Endothelial cell (in vitro differentiated cells): ENCODE data around the gene KRT84. TPM values are rescaled to one million over a fixed set of nuclear protein-coding genes. Genes with fewer than 3 reads are reported as not detected.

Source experiments
- DNase-seq: peaks from one replicate; pipeline ENCODE4 v3.0.0; 2021; ENCODE audit warnings: low spot score
- H3K27ac Mint-ChIP-seq: one replicate; pipeline ENCODE4 v1.8.0; 2021; ENCODE audit warnings: mixed read lengths, inconsistent platforms; ENCODE audit not compliant: unreplicated experiment
- H3K27me3 Mint-ChIP-seq: one replicate; pipeline ENCODE4 v1.8.0; 2021; ENCODE audit warnings: mild to moderate bottlenecking, moderate library complexity, mixed read lengths, inconsistent platforms; ENCODE audit not compliant: unreplicated experiment
- H3K36me3 Mint-ChIP-seq: one replicate; pipeline ENCODE4 v1.8.0; 2021; ENCODE audit warnings: mild to moderate bottlenecking, low read depth, mixed read lengths, inconsistent platforms; ENCODE audit not compliant: unreplicated experiment
- H3K4me1 Mint-ChIP-seq: one replicate; pipeline ENCODE4 v1.8.0; 2021; ENCODE audit warnings: mild to moderate bottlenecking, mixed read lengths, inconsistent platforms; ENCODE audit not compliant: unreplicated experiment
- H3K4me3 Mint-ChIP-seq: one replicate; pipeline ENCODE4 v1.8.0; 2021; ENCODE audit warnings: mild to moderate bottlenecking, mixed read lengths, inconsistent platforms; ENCODE audit not compliant: unreplicated experiment
- H3K9me3 Mint-ChIP-seq: one replicate; pipeline ENCODE4 v1.8.0; 2021; ENCODE audit warnings: mixed read lengths, inconsistent platforms; ENCODE audit not compliant: unreplicated experiment
- total RNA-seq: library from RNA; stranded (reverse); fragmentation: NEBNext Ultra II Directional; extraction: Animal tissue kit (Norgen Biotek cat#: 25700); gene quantifications from one replicate; pipeline ENCODE4 v1.2.1, GENCODE V29; 2021; ENCODE audit not compliant: unreplicated experiment
- TF ChIP-seq, protein P1 (sequence below): fragments of 200-600 bp; sonication (generic); IDR thresholded peaks from one replicate; pipeline ENCODE4 v1.5.0; 2021; ENCODE audit warnings: antibody characterized with exemption; ENCODE audit not compliant: unreplicated experiment

The KRT84 gene
- total RNA-seq, 1 donor from 2014 or later = not detected

DNA sequence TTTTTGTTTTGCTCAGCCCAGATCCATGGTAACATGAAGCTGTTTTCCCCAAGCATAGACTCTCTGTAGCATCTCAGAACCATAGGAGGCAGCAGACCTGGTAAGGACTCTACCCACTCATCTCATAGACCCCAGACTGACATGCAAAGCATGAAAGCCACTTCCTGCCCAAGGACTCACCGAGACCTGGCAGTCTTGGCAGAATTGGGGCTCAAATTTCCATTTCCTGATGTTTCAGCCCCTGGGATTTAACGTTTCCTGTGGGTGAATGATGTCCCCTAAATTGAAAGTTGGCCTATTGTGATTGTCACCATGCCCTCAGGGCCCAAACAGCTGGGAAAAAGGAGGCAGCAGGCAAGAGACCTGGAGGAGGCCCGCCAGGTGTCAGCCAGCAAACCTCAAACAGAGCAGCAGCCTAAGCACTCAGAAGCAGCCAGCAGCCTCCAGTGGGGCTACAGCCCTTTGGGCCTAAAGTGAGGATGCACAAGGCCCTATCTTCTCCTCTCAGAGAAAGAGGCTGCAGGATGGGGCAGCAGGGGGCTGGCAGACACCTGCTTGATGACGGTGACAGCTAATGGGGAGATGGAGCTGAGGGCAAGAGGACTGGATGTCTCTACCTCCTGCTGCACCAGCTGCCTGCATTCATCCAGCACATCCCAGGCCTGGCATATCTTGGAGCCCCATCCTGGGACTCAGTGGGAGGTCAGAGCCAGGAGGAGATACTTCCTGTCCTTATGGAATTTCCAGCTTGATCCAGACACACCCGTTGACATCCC lies 26.7 kb downstream of the KRT84 start:
- Mint-ChIP-seq H3K27ac (no peak overlapping the region), H3K36me3 (no peaks in the 10 kb centered on the region), H3K4me3 (no peak overlapping the region), H3K9me3 (no peaks in the 10 kb centered on the region), H3K27me3 (peaks cover 12% of the 10 kb centered on the region), H3K4me1 (peaks cover 8% of the 10 kb centered on the region)
- TF ChIP-seq, protein P1, sequence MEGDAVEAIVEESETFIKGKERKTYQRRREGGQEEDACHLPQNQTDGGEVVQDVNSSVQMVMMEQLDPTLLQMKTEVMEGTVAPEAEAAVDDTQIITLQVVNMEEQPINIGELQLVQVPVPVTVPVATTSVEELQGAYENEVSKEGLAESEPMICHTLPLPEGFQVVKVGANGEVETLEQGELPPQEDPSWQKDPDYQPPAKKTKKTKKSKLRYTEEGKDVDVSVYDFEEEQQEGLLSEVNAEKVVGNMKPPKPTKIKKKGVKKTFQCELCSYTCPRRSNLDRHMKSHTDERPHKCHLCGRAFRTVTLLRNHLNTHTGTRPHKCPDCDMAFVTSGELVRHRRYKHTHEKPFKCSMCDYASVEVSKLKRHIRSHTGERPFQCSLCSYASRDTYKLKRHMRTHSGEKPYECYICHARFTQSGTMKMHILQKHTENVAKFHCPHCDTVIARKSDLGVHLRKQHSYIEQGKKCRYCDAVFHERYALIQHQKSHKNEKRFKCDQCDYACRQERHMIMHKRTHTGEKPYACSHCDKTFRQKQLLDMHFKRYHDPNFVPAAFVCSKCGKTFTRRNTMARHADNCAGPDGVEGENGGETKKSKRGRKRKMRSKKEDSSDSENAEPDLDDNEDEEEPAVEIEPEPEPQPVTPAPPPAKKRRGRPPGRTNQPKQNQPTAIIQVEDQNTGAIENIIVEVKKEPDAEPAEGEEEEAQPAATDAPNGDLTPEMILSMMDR = no peak
- no peak for DNase-seq

DNA sequence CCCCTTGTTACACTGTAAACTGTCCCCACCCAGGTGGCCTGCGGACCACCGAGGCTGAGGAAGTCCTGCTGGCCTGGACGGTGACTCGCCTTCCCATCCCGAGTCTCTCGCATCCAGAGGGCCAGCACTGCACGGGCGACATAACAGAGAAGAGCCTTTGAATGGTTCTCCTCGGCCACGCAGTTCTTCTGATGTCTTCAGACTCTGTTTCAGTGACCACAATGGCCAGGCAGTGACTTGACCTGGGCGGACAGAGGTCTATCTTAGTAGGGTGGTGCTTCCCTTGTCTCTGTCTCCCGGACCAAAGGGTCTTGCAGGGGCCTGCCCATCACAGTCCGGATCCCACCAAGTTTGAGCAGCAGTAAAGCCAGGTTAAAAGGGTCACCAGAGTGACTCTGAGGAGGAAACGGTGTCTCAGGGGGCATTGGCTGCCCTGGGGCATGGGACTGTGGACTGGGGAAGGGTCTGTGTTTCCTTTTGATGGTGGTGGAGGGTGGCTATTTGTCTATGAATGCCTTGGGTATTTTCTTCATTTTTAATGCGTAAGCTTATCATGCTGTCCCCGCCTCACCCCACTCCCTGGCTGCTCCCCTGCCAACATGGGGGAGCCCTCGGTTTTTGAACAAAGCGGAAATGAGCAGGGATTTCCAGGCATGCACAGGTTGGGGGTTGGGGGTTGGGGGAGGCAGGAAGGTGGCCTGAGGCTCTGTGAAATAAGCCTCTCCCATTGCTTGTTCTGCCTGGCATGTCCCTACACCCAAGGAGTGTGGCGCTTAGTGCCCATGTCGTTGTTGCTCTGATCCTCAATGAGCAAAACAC lies 28.5 kb downstream of the KRT84 start:
- Mint-ChIP-seq H3K27me3 (peaks cover 7% of the 10 kb centered on the region), H3K27ac (no peak overlapping the region), H3K9me3 (no peaks in the 10 kb centered on the region), H3K4me3 (no peak overlapping the region), H3K4me1 (peaks cover 8% of the 10 kb centered on the region), H3K36me3 (no peaks in the 10 kb centered on the region)
- TF ChIP-seq, protein P1 = no peak
- DNase-seq = no peak

DNA sequence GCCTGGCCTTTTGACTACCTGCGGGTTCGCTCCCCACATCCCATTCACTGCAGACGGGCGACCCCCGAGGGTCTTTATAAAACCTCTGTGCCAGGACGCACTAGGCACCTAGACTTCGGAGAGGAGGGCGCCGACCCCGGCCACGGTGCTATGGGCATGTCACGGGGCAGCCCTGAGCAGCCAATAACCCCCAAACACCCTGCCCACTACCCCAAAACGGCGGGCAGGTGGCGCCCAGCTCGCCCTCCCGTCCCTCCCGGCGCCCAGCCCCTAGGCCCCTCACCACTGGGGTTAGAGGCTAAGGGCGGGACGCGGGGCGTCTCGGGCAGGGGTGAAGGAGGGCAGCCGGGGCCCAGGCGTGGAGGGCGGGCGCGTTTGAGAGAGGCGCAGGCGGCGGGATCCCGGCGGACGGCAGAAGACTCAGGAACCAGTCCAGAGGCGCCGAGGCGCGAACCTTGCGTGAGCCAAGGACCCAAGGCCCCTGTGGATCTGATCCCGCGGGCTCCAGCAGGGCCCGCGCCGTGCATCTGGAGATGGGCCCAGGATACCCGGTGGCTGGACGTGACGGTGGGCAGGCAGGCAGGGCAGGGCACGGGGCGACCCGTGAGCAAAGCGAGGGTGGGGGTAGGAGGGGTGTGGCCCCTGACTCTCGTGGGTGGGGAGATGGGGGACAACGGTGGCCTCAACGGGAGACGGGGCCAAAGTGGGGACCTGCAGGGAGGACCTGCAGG lies 29.3 kb downstream of the KRT84 start:
- DNase-seq = no peak
- TF ChIP-seq, protein P1 = no peak
- Mint-ChIP-seq H3K27me3 (peaks cover 7% of the 10 kb centered on the region), H3K4me3 (no peak overlapping the region), H3K36me3 (no peaks in the 10 kb centered on the region), H3K9me3 (no peaks in the 10 kb centered on the region), H3K4me1 (peaks cover 8% of the 10 kb centered on the region), H3K27ac (no peak overlapping the region)

DNA sequence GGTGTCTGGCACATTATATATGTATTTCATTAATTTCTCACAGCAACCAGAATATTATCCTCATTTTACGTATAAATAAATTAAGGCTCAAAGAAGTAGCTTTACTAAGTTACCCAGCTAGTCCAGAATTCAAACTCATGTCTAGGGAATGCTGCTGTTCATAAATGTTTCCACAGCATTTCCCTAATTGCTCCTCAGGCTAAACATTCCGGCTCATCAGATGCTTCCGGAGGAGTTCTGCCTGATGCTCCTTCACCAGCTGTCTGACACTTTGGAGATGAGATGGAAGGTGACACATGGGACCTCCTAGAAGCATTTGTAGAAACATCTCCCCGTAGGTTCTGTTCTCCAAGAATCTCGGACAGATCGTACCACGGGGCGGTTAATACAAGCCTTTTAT lies 30.3 kb downstream of the KRT84 start:
- no peak overlapping the region for H3K4me3 Mint-ChIP-seq
- H3K9me3 Mint-ChIP-seq = no peaks in the 10 kb centered on the region
- peaks cover 8% of the 10 kb centered on the region for H3K4me1 Mint-ChIP-seq
- H3K36me3 Mint-ChIP-seq = no peaks in the 10 kb centered on the region
- no peak overlapping the region for H3K27ac Mint-ChIP-seq
- peaks cover 7% of the 10 kb centered on the region for H3K27me3 Mint-ChIP-seq
- TF ChIP-seq, protein P1 = no peak
- no peak for DNase-seq
